SK-N-SH treated with all-trans-retinoic acid at 6 μM for 48 hours (cell line): ENCODE results near the gene PDE6B.

ENCODE experiments used
- ATAC-seq: fragments of 200-7000 bp; cut with Tn5 transposase; 3 replicates; pipeline ENCODE4 v1.9.1; 2020; ENCODE audit warnings: mild to moderate bottlenecking, moderate library complexity
- ARNTL ChIP-seq: fragments of 450-650 bp; formaldehyde crosslinking; IDR thresholded peaks from 2 replicates; pipeline ENCODE4 v1.5.0; 2020; ENCODE audit warnings: low read depth, mild to moderate bottlenecking, moderate library complexity, borderline replicate concordance
- BACH2 ChIP-seq: fragments of 250-450 bp; sonication (Bioruptor Pico); IDR thresholded peaks from 2 replicates; pipeline ENCODE4 v1.9.0; 2021; ENCODE audit warnings: mild to moderate bottlenecking, borderline replicate concordance
- CSDC2 ChIP-seq: fragments of 250-450 bp; sonication (Bioruptor Pico); IDR thresholded peaks from 2 replicates; pipeline ENCODE4 v1.5.0; 2020; ENCODE audit warnings: mild to moderate bottlenecking, moderate library complexity
- GLIS3 ChIP-seq: fragments of 250-450 bp; sonication (Bioruptor Pico); IDR thresholded peaks from 2 replicates; pipeline ENCODE4 v1.5.0; 2020; ENCODE audit warnings: mild to moderate bottlenecking, moderate library complexity
- ISL1 ChIP-seq: fragments of 250-450 bp; sonication (Bioruptor Pico); IDR thresholded peaks from 2 replicates; pipeline ENCODE4 v2.1.2; 2022; ENCODE audit warnings: mild to moderate bottlenecking, moderate library complexity
- OSR1 ChIP-seq: fragments of 250-450 bp; sonication (Bioruptor Pico); IDR thresholded peaks from 2 replicates; pipeline ENCODE4 v1.8.0; 2022; ENCODE audit warnings: moderate library complexity, mild to moderate bottlenecking, inconsistent platforms
- PATZ1 ChIP-seq: fragments of 250-450 bp; sonication (Bioruptor Pico); IDR thresholded peaks from 2 replicates; pipeline ENCODE4 v1.8.0; 2020; ENCODE audit warnings: mild to moderate bottlenecking, moderate library complexity, borderline replicate concordance
- POU6F1 ChIP-seq: fragments of 250-450 bp; sonication (Bioruptor Pico); IDR thresholded peaks from 2 replicates; pipeline ENCODE4 v1.8.0; 2021; ENCODE audit warnings: low read depth, mild to moderate bottlenecking, moderate library complexity, borderline replicate concordance
- PPARA ChIP-seq: fragments of 250-450 bp; sonication (Bioruptor Pico); IDR thresholded peaks from 2 replicates; pipeline ENCODE4 v1.5.0; 2020; ENCODE audit warnings: mild to moderate bottlenecking, borderline replicate concordance
- RARB ChIP-seq: fragments of 250-450 bp; sonication (Bioruptor Pico); IDR thresholded peaks from 2 replicates; pipeline ENCODE4 v1.8.0; 2021; ENCODE audit warnings: mild to moderate bottlenecking, moderate library complexity
- SNAI2 ChIP-seq: fragments of 250-450 bp; sonication (Bioruptor Pico); IDR thresholded peaks from 2 replicates; pipeline ENCODE4 v1.5.0; 2020; ENCODE audit warnings: mild to moderate bottlenecking, moderate library complexity
- TCF4 ChIP-seq: fragments of 250-450 bp; sonication (Bioruptor Pico); IDR thresholded peaks from 2 replicates; pipeline ENCODE4 v1.8.0; 2021; ENCODE audit warnings: mild to moderate bottlenecking, moderate library complexity, borderline replicate concordance
- TOX ChIP-seq: fragments of 250-450 bp; sonication (Bioruptor Pico); IDR thresholded peaks from 2 replicates; pipeline ENCODE4 v1.8.0; 2021; ENCODE audit warnings: mild to moderate bottlenecking, moderate library complexity, borderline replicate concordance
- ZC3H10 ChIP-seq: fragments of 250-450 bp; sonication (Bioruptor Pico); IDR thresholded peaks from 2 replicates; pipeline ENCODE4 v1.5.1; 2021; ENCODE audit warnings: mild to moderate bottlenecking, moderate library complexity
- ZNF70 ChIP-seq: fragments of 450-650 bp; formaldehyde crosslinking; IDR thresholded peaks from 2 replicates; pipeline ENCODE4 v1.5.0; 2020; ENCODE audit warnings: mild to moderate bottlenecking, moderate library complexity
- ZNF8 ChIP-seq: fragments of 450-650 bp; formaldehyde crosslinking; IDR thresholded peaks from 2 replicates; pipeline ENCODE4 v1.5.0; 2020; ENCODE audit warnings: mild to moderate bottlenecking, moderate library complexity
- TF ChIP-seq, protein P1 (sequence below): fragments of 250-450 bp; sonication (Bioruptor Pico); IDR thresholded peaks from 2 replicates; pipeline ENCODE4 v1.5.1; 2021; ENCODE audit warnings: mild to moderate bottlenecking, moderate library complexity
- TF ChIP-seq, protein P2 (sequence below): fragments of 250-450 bp; sonication (Bioruptor Pico); IDR thresholded peaks from 2 replicates; pipeline ENCODE4 v1.5.1; 2020; ENCODE audit warnings: low read depth, mild to moderate bottlenecking, moderate library complexity

The PDE6B gene

DNA sequence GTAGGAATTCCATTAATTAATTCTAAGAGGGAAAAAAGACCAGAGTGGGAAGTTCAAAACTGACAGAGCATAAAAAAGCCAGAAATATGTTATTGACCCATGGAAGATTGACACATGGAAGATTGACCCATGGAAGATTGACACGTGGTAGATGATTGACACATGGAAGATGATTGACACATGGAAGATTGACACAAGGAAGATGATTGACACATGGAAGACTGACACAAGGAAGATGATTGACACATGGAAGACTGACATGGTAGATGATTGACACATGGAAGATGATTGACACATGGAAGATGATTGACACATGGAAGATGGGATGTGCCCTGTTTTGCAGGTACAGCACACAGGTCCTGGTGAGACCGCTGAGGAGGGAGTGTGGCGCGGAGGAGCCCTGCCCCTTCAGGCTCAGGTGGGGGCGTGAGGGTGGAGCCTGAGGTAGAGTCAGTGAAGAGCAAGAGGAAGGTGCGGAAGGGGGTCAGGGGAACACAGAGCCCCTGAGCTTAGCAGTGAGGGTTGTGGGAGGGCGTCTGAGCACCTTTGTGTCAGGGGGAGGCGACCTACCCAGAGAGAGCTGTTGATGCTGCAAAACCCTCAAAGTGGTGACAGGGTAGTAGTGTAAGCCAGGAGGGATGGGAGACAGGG lies 15.8 kb upstream of the PDE6B start:
- ATAC-seq, result no peak
- TF ChIP-seq PPARA (no peak), ARNTL (CRISPR knock-in tag) (no peak), ISL1 (no peak), ZC3H10 (no peak), CSDC2 (CRISPR knock-in tag) (no peak), GLIS3 (CRISPR knock-in tag) (no peak), BACH2 (CRISPR knock-in tag) (no peak), TCF4 (CRISPR knock-in tag) (no peak), RARB (CRISPR knock-in tag) (no peak), PATZ1 (no peak)
- TF ChIP-seq, protein P1, sequence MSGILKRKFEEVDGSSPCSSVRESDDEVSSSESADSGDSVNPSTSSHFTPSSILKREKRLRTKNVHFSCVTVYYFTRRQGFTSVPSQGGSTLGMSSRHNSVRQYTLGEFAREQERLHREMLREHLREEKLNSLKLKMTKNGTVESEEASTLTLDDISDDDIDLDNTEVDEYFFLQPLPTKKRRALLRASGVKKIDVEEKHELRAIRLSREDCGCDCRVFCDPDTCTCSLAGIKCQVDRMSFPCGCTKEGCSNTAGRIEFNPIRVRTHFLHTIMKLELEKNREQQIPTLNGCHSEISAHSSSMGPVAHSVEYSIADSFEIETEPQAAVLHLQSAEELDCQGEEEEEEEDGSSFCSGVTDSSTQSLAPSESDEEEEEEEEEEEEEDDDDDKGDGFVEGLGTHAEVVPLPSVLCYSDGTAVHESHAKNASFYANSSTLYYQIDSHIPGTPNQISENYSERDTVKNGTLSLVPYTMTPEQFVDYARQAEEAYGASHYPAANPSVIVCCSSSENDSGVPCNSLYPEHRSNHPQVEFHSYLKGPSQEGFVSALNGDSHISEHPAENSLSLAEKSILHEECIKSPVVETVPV (CRISPR knock-in tag), result no peak

DNA sequence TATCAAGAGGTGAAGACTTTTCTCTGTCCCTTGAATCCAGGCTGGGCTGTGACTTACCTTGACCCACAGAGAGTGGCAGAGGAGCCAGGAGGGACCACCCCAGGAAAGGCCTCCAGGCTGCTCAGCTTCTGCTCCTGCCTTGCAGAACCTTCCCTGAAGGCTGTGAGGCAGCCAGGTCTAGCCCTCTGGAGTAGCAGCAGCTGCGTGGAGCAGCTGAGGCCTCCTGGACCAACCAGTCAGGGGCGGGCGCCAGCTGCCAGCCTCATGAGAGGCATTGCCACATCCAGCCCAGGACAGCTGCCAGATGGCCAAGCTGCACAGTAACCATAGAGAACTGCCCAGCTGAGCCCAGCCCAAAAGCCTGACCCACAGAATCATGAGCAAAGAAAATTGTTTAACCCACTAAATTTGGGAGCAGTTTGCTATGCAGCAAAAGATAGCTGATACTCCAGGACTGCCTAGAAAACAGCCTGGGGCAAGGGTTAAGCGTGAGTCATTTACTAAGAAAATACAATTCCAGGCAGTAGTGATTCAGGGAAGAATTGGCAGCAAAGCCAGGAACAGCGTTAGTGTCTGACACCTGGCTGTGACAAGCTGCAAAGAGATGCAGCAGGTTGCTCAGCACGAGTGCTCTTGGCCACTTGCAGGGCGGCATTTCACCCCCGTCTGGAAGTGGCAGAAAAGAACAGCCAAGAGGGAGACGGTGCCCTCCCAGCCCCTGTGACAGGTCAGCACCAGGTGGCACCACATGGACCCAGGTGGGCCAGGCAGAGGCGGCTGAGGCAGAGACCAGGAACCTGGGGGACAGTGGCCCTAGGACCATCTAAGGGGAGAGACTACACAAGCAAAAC lies 14.7 kb upstream of the PDE6B start:
- TF ChIP-seq PATZ1 (no peak), GLIS3 (CRISPR knock-in tag) (no peak), TCF4 (CRISPR knock-in tag) (no peak), OSR1 (CRISPR knock-in tag) (no peak), POU6F1 (CRISPR knock-in tag) (no peak), ZNF8 (no peak), SNAI2 (CRISPR knock-in tag) (no peak), PPARA (no peak), ZC3H10 (no peak), TOX (CRISPR knock-in tag) (no peak), ZNF70 (CRISPR knock-in tag) (no peak), ARNTL (CRISPR knock-in tag) (no peak)
- TF ChIP-seq, protein P1 (CRISPR knock-in tag), result no peak
- TF ChIP-seq, protein P2, sequence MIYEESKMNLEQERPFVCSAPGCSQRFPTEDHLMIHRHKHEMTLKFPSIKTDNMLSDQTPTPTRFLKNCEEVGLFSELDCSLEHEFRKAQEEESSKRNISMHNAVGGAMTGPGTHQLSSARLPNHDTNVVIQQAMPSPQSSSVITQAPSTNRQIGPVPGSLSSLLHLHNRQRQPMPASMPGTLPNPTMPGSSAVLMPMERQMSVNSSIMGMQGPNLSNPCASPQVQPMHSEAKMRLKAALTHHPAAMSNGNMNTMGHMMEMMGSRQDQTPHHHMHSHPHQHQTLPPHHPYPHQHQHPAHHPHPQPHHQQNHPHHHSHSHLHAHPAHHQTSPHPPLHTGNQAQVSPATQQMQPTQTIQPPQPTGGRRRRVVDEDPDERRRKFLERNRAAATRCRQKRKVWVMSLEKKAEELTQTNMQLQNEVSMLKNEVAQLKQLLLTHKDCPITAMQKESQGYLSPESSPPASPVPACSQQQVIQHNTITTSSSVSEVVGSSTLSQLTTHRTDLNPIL, result no peak
- TF ChIP-seq, all 23 proteins: peak for 0
- peak; percentile 54 for ATAC-seq
